ENCODE measurements around the gene ARL13B.

DNA sequence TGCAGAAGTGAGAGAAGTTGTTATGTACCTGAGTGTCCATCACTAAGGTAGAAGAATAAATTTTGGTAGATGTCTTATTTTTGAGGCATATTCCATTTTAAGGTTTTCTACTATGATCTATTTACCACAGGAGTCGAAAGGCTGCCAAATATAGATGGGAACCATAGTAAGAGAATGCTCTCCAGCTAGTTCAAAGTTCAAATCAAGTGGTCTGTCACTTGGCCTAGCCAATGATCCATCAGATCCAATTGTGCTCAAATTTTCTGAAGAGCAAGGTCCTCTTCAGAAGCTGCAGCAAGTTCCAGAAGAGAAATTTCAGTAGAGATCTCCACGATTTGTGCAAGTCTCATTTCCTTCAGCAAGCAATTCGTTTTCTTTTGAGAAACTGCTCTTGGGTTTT, 17.2 kb upstream of the ARL13B start:
- TF ChIP-seq RAD21 (IDR thresholded peaks at IDR 0.05; ENCODE audit: low read length) (no peak), SMC3 (IDR thresholded peaks at IDR 0.05; ENCODE audit: low read depth, low read length) (no peak), TAF1 (IDR thresholded peaks at IDR 0.05; ENCODE audit: borderline replicate concordance, low read depth, low read length) (no peak), EP300 (IDR thresholded peaks at IDR 0.05; ENCODE audit: borderline replicate concordance in 1 of 2, low read depth in 1 of 2, low read length in 1 of 2) (no peak), JUND (IDR thresholded peaks at IDR 0.05) (no peak)
- TF ChIP-seq, protein P1, sequence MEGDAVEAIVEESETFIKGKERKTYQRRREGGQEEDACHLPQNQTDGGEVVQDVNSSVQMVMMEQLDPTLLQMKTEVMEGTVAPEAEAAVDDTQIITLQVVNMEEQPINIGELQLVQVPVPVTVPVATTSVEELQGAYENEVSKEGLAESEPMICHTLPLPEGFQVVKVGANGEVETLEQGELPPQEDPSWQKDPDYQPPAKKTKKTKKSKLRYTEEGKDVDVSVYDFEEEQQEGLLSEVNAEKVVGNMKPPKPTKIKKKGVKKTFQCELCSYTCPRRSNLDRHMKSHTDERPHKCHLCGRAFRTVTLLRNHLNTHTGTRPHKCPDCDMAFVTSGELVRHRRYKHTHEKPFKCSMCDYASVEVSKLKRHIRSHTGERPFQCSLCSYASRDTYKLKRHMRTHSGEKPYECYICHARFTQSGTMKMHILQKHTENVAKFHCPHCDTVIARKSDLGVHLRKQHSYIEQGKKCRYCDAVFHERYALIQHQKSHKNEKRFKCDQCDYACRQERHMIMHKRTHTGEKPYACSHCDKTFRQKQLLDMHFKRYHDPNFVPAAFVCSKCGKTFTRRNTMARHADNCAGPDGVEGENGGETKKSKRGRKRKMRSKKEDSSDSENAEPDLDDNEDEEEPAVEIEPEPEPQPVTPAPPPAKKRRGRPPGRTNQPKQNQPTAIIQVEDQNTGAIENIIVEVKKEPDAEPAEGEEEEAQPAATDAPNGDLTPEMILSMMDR (IDR thresholded peaks at IDR 0.05), result no peak
- TF ChIP-seq, protein P2, sequence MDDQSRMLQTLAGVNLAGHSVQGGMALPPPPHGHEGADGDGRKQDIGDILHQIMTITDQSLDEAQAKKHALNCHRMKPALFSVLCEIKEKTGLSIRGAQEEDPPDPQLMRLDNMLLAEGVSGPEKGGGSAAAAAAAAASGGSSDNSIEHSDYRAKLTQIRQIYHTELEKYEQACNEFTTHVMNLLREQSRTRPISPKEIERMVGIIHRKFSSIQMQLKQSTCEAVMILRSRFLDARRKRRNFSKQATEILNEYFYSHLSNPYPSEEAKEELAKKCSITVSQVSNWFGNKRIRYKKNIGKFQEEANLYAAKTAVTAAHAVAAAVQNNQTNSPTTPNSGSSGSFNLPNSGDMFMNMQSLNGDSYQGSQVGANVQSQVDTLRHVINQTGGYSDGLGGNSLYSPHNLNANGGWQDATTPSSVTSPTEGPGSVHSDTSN (IDR thresholded peaks at IDR 0.05), result no peak

Data from SK-N-SH (cell line).